Mononuclear cell (primary cell): ENCODE results near the gene DIAPH3. TPM values are rescaled to one million over a fixed set of nuclear protein-coding genes. Genes with fewer than 3 reads are reported as not detected.
"Not testable (repeated sequence)": the region's sequence is repeated elsewhere in the genome, so short reads cannot be mapped to it uniquely, and the experiment has no call there.

Source experiments
- H3K27me3 ChIP-seq: 2 replicates; pipeline ENCODE4 v1.6.0; 2011; ENCODE audit warnings: low read length, control low read depth; ENCODE audit not compliant: insufficient read depth
- H3K4me1 ChIP-seq: 2 replicates; pipeline ENCODE4 v1.5.1; 2011; ENCODE audit warnings: mild to moderate bottlenecking, low read length, control low read depth; ENCODE audit not compliant: insufficient read depth
- H3K4me3 ChIP-seq: 2 replicates; pipeline ENCODE4 v1.5.1; 2011; ENCODE audit warnings: mild to moderate bottlenecking, low read length, moderate library complexity
- H3K9me3 ChIP-seq: 2 replicates; pipeline ENCODE4 v1.5.1; 2011; ENCODE audit warnings: low read depth, mild to moderate bottlenecking, control low read depth, low read length
- total RNA-seq: library from RNA; depleted of rRNA; stranded (reverse); fragments of >200 nt; gene quantifications from one replicate; pipeline ENCODE4 v1.2.3, GENCODE V29; 2012

Gene DIAPH3
- total RNA-seq, 1 donor, result 0.21 TPM

- H3K9me3 ChIP-seq, result no peaks in the 10 kb centered on the region
- no peak overlapping the region for H3K4me3 ChIP-seq
- H3K27me3 ChIP-seq, result no peaks in the 10 kb centered on the region
- no peaks in the 10 kb centered on the region for H3K4me1 ChIP-seq
Measured at GRCh38 chr13:60043262-60043661, 120.5 kb downstream of the DIAPH3 start.

GRCh38 chr13:60040668-60041067 is 123.1 kb downstream of the DIAPH3 start:
- H3K27me3 ChIP-seq, H3K9me3 ChIP-seq, H3K4me3 ChIP-seq, H3K4me1 ChIP-seq: not testable (repeated sequence)

DNA sequence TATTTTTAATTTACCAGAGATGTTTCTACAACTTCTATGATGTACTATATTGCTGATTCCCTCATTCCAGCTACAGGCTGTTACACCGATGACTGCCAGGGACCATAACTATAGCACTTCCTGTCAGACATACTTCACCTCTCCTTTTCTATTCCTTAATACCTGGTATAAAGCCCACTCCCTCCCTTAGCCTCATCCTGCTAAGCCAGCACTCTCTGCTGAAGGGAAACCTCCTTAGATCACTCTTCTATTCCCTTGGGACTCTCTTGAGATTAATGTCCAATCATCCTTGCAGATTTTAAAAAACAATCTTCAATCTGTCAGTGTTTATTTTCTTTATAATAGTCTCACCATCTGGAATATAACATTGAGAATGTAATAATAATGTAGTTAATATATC is 127.9 kb downstream of the DIAPH3 start:
- H3K27me3 ChIP-seq, result no peaks in the 10 kb centered on the region
- H3K9me3 ChIP-seq, result no peaks in the 10 kb centered on the region
- H3K4me3 ChIP-seq, result no peak overlapping the region
- H3K4me1 ChIP-seq, result no peaks in the 10 kb centered on the region

DNA sequence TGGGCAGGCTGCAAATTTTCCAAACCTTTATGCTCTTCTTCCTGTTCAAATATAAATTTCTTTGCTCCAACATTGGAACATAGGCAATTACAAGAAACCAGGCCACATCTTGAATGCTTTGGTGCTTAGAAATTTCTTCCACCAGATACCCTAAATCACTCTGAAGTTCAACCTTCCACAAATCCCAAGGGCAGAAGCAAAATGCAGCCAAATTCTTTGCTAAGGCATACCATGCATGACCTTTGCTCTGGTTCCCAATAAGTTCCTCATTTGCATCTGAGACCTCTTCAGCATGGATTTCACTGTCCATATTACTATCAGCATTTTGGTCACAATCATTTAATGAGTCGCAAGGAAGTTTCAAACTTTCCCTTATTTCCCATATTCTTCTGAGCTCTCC is 130.9 kb downstream of the DIAPH3 start:
- no peaks in the 10 kb centered on the region for H3K27me3 ChIP-seq
- peaks cover 6% of the 10 kb centered on the region for H3K4me1 ChIP-seq
- H3K4me3 ChIP-seq, result no peak overlapping the region
- no peaks in the 10 kb centered on the region for H3K9me3 ChIP-seq

- Histone ChIP-seq H3K9me3 (no peaks in the 10 kb centered on the region), H3K27me3 (no peaks in the 10 kb centered on the region), H3K4me3 (no peak overlapping the region), H3K4me1 (peaks cover 8% of the 10 kb centered on the region)
Measured at GRCh38 chr13:60028021-60028420, 135.7 kb downstream of the DIAPH3 start.

DNA sequence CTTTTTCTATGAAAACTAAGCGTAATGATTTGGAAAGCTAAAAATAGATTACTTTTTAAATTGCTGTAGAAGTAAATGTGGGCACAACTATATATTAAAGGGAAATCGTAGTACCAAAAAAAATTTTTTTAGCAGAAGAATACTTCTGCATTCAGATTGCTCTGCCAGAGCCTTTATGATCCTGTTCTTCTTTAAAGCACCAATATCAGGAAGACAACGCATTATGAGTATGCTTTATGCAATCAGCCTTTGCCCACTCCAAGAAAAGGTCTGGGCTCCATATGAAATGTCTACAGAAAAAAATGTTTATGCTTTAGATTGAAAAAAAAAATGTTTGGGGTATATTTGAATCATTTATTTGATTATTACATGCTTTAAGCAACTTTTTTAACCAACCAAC is 137.4 kb downstream of the DIAPH3 start:
- peaks cover 8% of the 10 kb centered on the region for H3K4me1 ChIP-seq
- no peaks in the 10 kb centered on the region for H3K27me3 ChIP-seq
- H3K4me3 ChIP-seq, result no peak overlapping the region
- no peaks in the 10 kb centered on the region for H3K9me3 ChIP-seq

GRCh38 chr13:60020288-60020687 is 143.4 kb downstream of the DIAPH3 start:
- Histone ChIP-seq H3K27me3 (no peaks in the 10 kb centered on the region), H3K4me1 (peaks cover 4% of the 10 kb centered on the region), H3K4me3 (no peak overlapping the region), H3K9me3 (no peaks in the 10 kb centered on the region)

GRCh38 chr13:60019119-60019993 is 144.4 kb downstream of the DIAPH3 start:
- no peaks in the 10 kb centered on the region for H3K27me3 ChIP-seq
- H3K4me3 ChIP-seq, result no peak overlapping the region
- H3K4me1 ChIP-seq, result peaks cover 4% of the 10 kb centered on the region
- no peaks in the 10 kb centered on the region for H3K9me3 ChIP-seq

GRCh38 chr13:60018536-60018935 is 145.2 kb downstream of the DIAPH3 start:
- Histone ChIP-seq H3K27me3 (no peaks in the 10 kb centered on the region), H3K9me3 (no peaks in the 10 kb centered on the region), H3K4me3 (no peak overlapping the region), H3K4me1 (peaks cover 4% of the 10 kb centered on the region)

DNA sequence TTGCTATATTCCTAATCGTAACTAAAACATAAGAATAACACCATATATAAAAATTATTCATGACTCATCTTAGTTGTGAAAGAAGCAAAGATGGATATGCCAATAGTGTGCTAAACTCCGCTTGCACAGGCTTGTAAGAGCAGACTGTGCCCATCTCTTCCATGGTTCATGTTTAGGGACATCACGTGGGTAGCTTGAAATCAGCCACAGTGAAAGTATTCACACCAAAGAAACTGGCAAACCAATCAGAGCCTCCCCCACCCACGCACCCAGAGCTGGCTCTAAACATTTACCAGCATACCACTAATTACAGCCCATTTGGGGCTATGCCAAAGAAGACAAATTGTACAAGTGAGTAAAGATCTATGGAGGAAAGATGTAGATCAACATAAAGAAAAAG is 147.5 kb downstream of the DIAPH3 start:
- no peaks in the 10 kb centered on the region for H3K9me3 ChIP-seq
- H3K4me3 ChIP-seq, result no peak overlapping the region
- no peaks in the 10 kb centered on the region for H3K27me3 ChIP-seq
- peaks cover 4% of the 10 kb centered on the region for H3K4me1 ChIP-seq

GRCh38 chr13:60013166-60013565 is 150.6 kb downstream of the DIAPH3 start:
- no peaks in the 10 kb centered on the region for H3K4me1 ChIP-seq
- no peaks in the 10 kb centered on the region for H3K27me3 ChIP-seq
- H3K9me3 ChIP-seq, result no peaks in the 10 kb centered on the region
- H3K4me3 ChIP-seq, result no peak overlapping the region

GRCh38 chr13:60012488-60012887 is 151.2 kb downstream of the DIAPH3 start:
- Histone ChIP-seq H3K4me3 (no peak overlapping the region), H3K9me3 (no peaks in the 10 kb centered on the region), H3K27me3 (no peaks in the 10 kb centered on the region), H3K4me1 (no peaks in the 10 kb centered on the region)

GRCh38 chr13:60009300-60010253 is 154.2 kb downstream of the DIAPH3 start:
- Histone ChIP-seq H3K9me3 (no peaks in the 10 kb centered on the region), H3K4me1 (no peaks in the 10 kb centered on the region), H3K27me3 (no peaks in the 10 kb centered on the region), H3K4me3 (no peak overlapping the region)

DNA sequence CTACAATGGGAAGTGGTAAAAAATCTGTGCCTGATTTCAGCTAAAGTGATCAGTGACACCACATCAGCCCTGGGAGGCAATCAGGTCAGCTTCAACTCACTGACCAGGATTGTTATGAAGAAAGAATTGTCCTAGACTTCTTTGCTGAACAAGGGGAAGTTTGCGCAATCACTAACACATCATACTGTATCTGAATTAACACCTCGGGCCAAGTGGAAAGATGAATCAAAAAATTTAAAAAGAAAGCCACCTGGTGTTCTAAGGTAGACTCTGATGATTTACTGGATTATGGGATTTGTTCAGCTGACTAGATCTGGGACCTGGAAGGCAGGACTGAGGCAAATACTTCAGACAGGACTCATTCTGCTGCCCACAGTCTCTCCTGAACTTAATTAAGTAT is 161.8 kb downstream of the DIAPH3 start:
- Histone ChIP-seq H3K4me3 (no peak overlapping the region), H3K9me3 (no peaks in the 10 kb centered on the region), H3K4me1 (no peaks in the 10 kb centered on the region), H3K27me3 (no peaks in the 10 kb centered on the region)

DNA sequence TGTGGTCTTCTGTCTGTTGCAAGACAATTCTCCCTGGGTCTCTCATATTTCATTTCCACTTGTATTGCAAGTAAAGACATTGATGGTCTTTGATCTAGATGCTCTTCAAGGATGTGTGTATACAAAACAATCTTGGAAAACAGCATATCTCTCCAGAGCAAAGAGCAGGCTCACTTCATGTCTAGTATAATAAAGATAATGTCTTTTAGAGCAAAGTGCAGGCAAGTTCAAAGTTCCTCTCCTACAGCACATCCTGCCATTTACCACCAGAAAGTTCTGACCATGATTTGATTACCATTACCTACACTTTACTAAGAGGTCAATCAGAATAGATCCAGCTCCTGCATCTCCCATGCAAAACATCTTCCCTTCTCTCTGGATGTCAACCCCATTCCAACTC is 162.8 kb downstream of the DIAPH3 start:
- Histone ChIP-seq H3K4me1 (no peaks in the 10 kb centered on the region), H3K27me3 (no peaks in the 10 kb centered on the region), H3K9me3 (no peaks in the 10 kb centered on the region), H3K4me3 (no peak overlapping the region)
